ENCODE data around the gene RIC1.
"Not testable (repeated sequence)": the region's sequence is repeated elsewhere in the genome, so short reads cannot be mapped to it uniquely, and the experiment has no call there.

RIC1 gene

DNA sequence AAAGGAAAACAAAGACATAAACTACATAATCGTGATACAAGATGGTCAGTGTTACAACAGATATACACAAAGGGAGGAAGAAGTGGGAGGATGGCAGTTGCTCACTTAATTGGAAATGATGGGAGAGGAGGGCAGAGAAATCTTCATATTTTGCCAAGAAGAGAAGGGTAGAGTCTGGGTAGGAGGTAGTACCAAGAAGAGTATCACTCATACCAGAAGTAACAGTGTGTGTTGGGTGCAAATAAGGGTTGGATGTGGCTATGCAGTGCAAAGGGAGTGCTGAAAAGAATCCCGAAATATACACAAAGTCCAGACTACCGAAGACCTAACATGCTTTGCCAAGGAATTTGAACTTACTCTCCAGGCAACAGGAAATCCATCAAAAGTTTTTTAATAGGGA is 163.0 kb downstream of the RIC1 start:
- Histone ChIP-seq H3K4me3 (ENCODE audit: low read depth, low read length) (no peak overlapping the region), H3K27me3 (replicated peaks) (no peaks in the 10 kb centered on the region), H3K27ac (no peak overlapping the region), H3K36me3 (replicated peaks) (no peaks in the 10 kb centered on the region)
- DNase-seq, result no peak
- TF ChIP-seq, protein P1, sequence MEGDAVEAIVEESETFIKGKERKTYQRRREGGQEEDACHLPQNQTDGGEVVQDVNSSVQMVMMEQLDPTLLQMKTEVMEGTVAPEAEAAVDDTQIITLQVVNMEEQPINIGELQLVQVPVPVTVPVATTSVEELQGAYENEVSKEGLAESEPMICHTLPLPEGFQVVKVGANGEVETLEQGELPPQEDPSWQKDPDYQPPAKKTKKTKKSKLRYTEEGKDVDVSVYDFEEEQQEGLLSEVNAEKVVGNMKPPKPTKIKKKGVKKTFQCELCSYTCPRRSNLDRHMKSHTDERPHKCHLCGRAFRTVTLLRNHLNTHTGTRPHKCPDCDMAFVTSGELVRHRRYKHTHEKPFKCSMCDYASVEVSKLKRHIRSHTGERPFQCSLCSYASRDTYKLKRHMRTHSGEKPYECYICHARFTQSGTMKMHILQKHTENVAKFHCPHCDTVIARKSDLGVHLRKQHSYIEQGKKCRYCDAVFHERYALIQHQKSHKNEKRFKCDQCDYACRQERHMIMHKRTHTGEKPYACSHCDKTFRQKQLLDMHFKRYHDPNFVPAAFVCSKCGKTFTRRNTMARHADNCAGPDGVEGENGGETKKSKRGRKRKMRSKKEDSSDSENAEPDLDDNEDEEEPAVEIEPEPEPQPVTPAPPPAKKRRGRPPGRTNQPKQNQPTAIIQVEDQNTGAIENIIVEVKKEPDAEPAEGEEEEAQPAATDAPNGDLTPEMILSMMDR (IDR thresholded peaks at IDR 0.05; ENCODE audit: low read depth, low read length, missing control alignments), result no peak
- in situ Hi-C loops (cut with HindIII; ENCODE audit: low pct_ligation_motif_present, low sequenced_read_pairs), result no loop called here

DNA sequence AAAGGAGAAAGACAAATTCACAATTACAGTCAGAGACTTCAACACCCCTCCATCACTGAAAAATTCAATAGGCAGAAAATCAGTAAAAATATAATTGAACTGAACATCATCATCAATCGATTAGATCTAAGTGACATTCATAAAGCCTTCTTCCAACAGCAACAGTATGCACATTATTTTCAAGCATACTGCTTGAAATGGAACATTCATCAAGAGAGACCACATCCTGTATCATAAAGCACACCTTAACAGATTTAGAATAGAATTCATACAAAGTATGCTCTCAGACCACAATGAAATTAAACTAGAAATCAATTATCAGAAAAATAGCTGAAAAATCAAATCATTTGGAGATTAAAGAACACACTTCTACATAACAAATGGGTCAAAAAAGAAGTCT is 164.9 kb downstream of the RIC1 start:
- in situ Hi-C loops (cut with HindIII; ENCODE audit: low pct_ligation_motif_present, low sequenced_read_pairs), result no loop called here
- H3K4me3 ChIP-seq (ENCODE audit: low read depth, low read length), result no peak overlapping the region
- no peak overlapping the region for H3K27ac ChIP-seq
- DNase-seq, result no peak
- H3K36me3 ChIP-seq (replicated peaks), result no peaks in the 10 kb centered on the region
- TF ChIP-seq, protein P1 (IDR thresholded peaks at IDR 0.05; ENCODE audit: low read depth, low read length, missing control alignments), result no peak
- no peaks in the 10 kb centered on the region for H3K27me3 ChIP-seq (replicated peaks)

DNA sequence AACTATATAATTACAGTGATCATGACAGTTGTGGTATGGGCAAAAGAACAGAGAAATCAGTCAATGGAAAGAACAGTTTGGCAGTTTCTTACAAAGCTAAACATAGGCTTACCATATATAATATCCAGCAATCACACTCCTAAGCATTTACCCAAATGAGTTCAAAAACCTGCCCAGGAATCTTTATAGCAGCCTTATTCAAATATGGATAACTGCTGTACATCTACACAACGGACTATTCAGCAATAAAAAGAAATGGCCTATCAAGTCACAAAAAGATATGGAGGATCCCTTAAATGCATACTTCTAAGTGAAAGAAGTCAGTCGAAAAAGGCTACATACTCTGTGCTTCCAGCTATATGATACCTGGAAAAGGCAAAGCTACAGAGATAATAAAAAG is 167.4 kb downstream of the RIC1 start:
- Histone ChIP-seq H3K4me3 (ENCODE audit: low read depth, low read length) (no peak overlapping the region), H3K27ac (no peak overlapping the region), H3K27me3 (replicated peaks) (no peaks in the 10 kb centered on the region), H3K36me3 (replicated peaks) (no peaks in the 10 kb centered on the region)
- in situ Hi-C loops (cut with HindIII; ENCODE audit: low pct_ligation_motif_present, low sequenced_read_pairs), result no loop called here
- TF ChIP-seq, protein P1 (IDR thresholded peaks at IDR 0.05; ENCODE audit: low read depth, low read length, missing control alignments), result no peak
- no peak for DNase-seq

DNA sequence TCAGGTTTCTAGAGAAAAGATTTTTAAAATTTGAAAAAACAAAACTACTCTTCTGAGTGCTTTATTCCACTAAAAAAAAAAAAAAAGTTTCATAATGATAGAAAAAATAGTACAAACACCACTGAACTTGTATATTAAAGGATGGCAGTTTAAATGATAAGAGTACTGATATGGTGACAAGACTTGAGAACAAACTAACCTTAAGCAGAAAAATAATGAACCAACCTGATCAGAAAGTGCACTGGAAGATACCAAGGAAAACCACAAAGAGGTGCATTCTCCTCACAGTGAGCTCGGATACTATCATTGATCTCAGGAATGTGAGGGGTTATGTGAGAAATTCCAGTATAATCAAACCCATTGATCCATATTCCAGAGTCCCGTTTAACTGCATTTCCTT is 169.7 kb downstream of the RIC1 start:
- Histone ChIP-seq H3K27ac (no peak overlapping the region), H3K36me3 (replicated peaks) (no peaks in the 10 kb centered on the region), H3K4me3 (ENCODE audit: low read depth, low read length) (no peak overlapping the region), H3K27me3 (replicated peaks) (no peaks in the 10 kb centered on the region)
- no peak for DNase-seq
- TF ChIP-seq, protein P1 (IDR thresholded peaks at IDR 0.05; ENCODE audit: low read depth, low read length, missing control alignments), result no peak
- in situ Hi-C loops (cut with HindIII; ENCODE audit: low pct_ligation_motif_present, low sequenced_read_pairs), result no loop called here

DNA sequence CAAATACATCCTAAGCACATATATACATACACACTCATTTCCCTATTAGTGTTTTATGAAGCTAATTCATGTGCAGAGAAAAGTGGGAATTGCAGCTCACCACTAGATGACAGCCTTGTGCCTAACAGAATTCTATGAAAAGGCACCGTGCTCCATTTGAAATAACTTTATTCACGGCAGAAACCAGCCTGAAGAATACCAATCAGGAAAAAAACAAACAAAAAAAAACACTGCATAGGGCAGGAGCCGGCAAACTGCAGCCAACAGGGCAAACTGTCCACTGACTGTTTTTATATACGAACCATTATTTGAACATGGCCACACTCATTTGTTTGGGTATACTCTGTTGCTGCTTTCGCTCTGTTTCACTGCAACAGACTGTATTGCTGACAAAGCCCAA is 170.4 kb downstream of the RIC1 start:
- in situ Hi-C loops (cut with HindIII; ENCODE audit: low pct_ligation_motif_present, low sequenced_read_pairs), result no loop called here

DNA sequence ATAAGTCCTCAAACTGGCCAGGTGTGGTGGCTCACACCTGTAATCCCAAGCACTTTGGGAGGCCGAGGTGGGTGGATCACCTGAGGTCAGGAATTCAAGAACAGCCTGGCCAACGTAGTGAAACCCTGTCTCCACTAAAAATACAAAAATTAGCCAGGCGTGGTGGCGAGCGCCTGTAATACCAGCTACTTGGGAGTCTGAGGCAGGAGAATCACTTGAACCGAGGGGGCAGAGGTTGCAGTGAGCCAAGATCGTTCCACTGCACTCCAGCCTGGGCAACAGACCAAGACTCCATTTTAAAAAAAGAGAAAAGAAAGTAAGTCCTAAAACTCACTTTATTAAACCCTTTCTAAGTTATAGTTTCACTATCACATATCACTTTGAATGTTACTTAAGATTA is 171.5 kb downstream of the RIC1 start:
- in situ Hi-C loops (cut with HindIII; ENCODE audit: low pct_ligation_motif_present, low sequenced_read_pairs); DNase-seq; H3K36me3 ChIP-seq (replicated peaks): not testable (repeated sequence)

More for the DNA sequence above, 170.4 kb downstream of the RIC1 start:
- no peaks in the 10 kb centered on the region for H3K36me3 ChIP-seq (replicated peaks)
- TF ChIP-seq, protein P1 (IDR thresholded peaks at IDR 0.05; ENCODE audit: low read depth, low read length, missing control alignments), result peak; percentile 88
- H3K27me3 ChIP-seq (replicated peaks), result no peaks in the 10 kb centered on the region
- no peak overlapping the region for H3K27ac ChIP-seq
- DNase-seq, result peak; percentile 27
- no peak overlapping the region for H3K4me3 ChIP-seq (ENCODE audit: low read depth, low read length)

More for the DNA sequence above, 171.5 kb downstream of the RIC1 start:
- not testable (repeated sequence) for H3K27me3 ChIP-seq (replicated peaks); H3K27ac ChIP-seq; H3K4me3 ChIP-seq (ENCODE audit: low read depth, low read length)
